ENCODE measurements around the gene KLHL35. TPM values are rescaled to one million over a fixed set of nuclear protein-coding genes. Genes with fewer than 3 reads are reported as not detected.

The KLHL35 gene
- total and polyA plus RNA-seq, 2 of the 4 experiments (the other 2 are of a cell fraction) = 1.6 to 3.3 TPM

DNA sequence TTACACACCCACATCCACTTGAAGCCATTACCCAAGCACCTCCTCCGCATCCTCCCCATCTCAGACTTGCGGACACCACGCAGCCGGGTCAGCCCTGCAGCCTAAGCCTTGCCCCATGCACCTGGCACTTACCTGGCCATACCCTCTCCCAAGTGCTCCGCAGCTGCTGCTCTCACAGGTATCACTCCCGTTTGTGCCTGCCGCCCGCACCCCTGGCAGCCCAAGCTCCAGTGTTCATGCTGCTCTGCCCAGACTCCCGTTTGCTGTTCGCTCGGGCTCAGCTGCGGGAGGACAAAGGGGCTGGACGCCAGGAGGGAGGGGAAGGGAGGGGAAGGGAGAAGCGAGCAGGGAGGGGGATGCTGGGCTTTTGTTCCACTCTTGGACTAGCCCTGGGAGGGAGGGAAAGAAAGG lies at the start of gene KLHL35 (continued):
- TF ChIP-seq RAD21 (IDR thresholded peaks at IDR 0.05; ENCODE audit: low read length) = no peak
- no peak for TF ChIP-seq NFE2L2 (IDR thresholded peaks at IDR 0.05; ENCODE audit: low read depth, low read length)
- no peak for TF ChIP-seq MAFK (IDR thresholded peaks at IDR 0.05; ENCODE audit: low read depth, low read length)
- TF ChIP-seq BHLHE40 (IDR thresholded peaks at IDR 0.05; ENCODE audit: low read depth, low read length) = no peak

DNA sequence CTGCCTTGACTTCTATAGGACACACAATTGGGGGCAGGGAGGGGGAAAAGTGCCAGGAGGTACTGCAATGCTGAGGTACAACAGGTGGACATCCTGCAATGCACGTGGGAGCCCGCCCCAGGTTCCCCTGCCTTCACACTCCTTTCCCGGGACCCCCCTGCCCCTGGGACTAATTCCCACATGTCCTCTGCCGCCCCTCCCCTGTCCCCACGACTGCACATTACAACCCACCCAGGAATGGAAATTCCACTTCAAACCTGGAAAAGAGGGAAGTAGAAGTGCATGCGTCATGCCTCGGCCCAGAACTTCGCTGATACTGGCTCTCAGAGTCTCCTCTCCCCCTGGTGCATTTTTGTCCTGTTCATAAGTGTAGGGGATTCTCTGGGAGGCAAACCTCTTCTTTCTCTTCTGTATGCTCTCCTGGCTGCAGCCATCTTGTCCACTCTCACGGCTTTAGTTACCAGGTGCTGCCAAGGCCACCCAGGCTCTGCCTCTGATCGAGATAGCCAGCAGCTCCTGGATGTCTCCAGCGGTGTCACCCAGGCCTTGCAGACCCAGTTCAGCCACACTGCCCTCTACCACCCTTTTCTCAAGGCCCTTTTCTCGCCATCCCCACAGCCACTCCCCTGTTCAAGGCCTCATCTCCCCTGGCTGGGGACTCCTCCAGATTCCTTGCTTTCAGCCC lies 49.1 kb upstream of the KLHL35 start:
- in situ Hi-C loops (cut with MboI; ENCODE audit: low sequenced_read_pairs) (no loop called here), dilution Hi-C loops (cut with HindIII; ENCODE audit: low sequenced_read_pairs, unreplicated experiment) (no loop called here), intact Hi-C loops (cut with micrococcal nuclease) (no loop called here)
- no peaks in the 10 kb centered on the region for H3K36me3 ChIP-seq (ENCODE audit: control insufficient read depth, insufficient read depth, low read length)
- H3K4me2 ChIP-seq (ENCODE audit: low read depth, low read length) = no peak overlapping the region
- no peak overlapping the region for H2AFZ ChIP-seq (replicated peaks; ENCODE audit: low read length, poor library complexity)
- no peak overlapping the region for H3K14ac ChIP-seq (replicated peaks; ENCODE audit: low read depth, low read length)
- no TSS peak for BruUV-seq (replicated peaks)
- H4K8ac ChIP-seq (ENCODE audit: low read depth in 2 of 2, low read length in 2 of 2) = no peak overlapping the region
- H4K20me1 ChIP-seq (ENCODE audit: insufficient read depth, low read length) = no peaks in the 10 kb centered on the region
- no peaks in the 10 kb centered on the region; the same call in 1 of the 2 replicates for H3K27me3 ChIP-seq (ENCODE audit: control insufficient read depth, insufficient read depth, low read length)
- H3K27ac ChIP-seq (ENCODE audit: insufficient read depth, low read length) = no peak overlapping the region
- no peak overlapping the region for H4K5ac ChIP-seq (ENCODE audit: low read depth, low read length)
- no peaks in the 10 kb centered on the region for H3K79me1 ChIP-seq (ENCODE audit: low read depth in 1 of 2, low read length in 2 of 2)
- no peak for ATAC-seq (ENCODE audit: low read depth)
- H3K18ac ChIP-seq (ENCODE audit: low read depth, low read length) = no peak overlapping the region
- no peak overlapping the region for H2AK9ac ChIP-seq (replicated peaks; ENCODE audit: low read depth, low read length, poor library complexity)
- H3K4ac ChIP-seq (ENCODE audit: low read depth, low read length) = no peak overlapping the region
- CTCF ChIA-PET = no interaction called here
- H3K9ac ChIP-seq (ENCODE audit: low read depth, low read length) = no peak overlapping the region
- no peak overlapping the region for H2BK15ac ChIP-seq (ENCODE audit: low read depth, low read length)
- no peak overlapping the region for H3K23ac ChIP-seq (ENCODE audit: low read depth, low read length)
- WGBS, 2 experiments (ENCODE audit: extremely low coverage in 2 of 2, insufficient read length in 1 of 2) = 76% methylated on average over 4 of the region's 12 CpGs; no CpG with 5 or more reads in 1 of the 2 experiments
- no peak overlapping the region for H2BK120ac ChIP-seq (ENCODE audit: low read depth, low read length)
- H2AK5ac ChIP-seq (ENCODE audit: low read depth, low read length) = no peak overlapping the region
- H3K4me1 ChIP-seq (ENCODE audit: control insufficient read depth, insufficient read depth, low read length) = peaks cover under 1% of the 10 kb centered on the region; the same call in 1 of the 2 replicates
- POLR2A ChIA-PET (ENCODE audit: unreplicated experiment) = no interaction called here
- H2BK20ac ChIP-seq (ENCODE audit: low read depth, low read length) = no peak overlapping the region
- DNase-seq = no peak
- H3K56ac ChIP-seq (ENCODE audit: extremely low read depth, insufficient read depth, low read length) = no peak overlapping the region
- no peak overlapping the region for H4K91ac ChIP-seq (ENCODE audit: insufficient read depth, low read depth, low read length)
- no peaks in the 10 kb centered on the region for H3K9me3 ChIP-seq (ENCODE audit: control insufficient read depth, insufficient read depth, low read length)
- H2BK5ac ChIP-seq (ENCODE audit: low read depth, low read length, poor library complexity, severe bottlenecking) = no peak overlapping the region
- H3K4me3 ChIP-seq (ENCODE audit: insufficient read depth, low read depth, low read length) = no peak overlapping the region
- TF ChIP-seq SMC3 (IDR thresholded peaks at IDR 0.05; ENCODE audit: low read depth, low read length) = no peak
- TF ChIP-seq, protein P1, sequence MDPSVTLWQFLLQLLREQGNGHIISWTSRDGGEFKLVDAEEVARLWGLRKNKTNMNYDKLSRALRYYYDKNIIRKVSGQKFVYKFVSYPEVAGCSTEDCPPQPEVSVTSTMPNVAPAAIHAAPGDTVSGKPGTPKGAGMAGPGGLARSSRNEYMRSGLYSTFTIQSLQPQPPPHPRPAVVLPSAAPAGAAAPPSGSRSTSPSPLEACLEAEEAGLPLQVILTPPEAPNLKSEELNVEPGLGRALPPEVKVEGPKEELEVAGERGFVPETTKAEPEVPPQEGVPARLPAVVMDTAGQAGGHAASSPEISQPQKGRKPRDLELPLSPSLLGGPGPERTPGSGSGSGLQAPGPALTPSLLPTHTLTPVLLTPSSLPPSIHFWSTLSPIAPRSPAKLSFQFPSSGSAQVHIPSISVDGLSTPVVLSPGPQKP (IDR thresholded peaks at IDR 0.05; ENCODE audit: borderline replicate concordance, low read depth, low read length) = no peak
- TF ChIP-seq, protein P2, sequence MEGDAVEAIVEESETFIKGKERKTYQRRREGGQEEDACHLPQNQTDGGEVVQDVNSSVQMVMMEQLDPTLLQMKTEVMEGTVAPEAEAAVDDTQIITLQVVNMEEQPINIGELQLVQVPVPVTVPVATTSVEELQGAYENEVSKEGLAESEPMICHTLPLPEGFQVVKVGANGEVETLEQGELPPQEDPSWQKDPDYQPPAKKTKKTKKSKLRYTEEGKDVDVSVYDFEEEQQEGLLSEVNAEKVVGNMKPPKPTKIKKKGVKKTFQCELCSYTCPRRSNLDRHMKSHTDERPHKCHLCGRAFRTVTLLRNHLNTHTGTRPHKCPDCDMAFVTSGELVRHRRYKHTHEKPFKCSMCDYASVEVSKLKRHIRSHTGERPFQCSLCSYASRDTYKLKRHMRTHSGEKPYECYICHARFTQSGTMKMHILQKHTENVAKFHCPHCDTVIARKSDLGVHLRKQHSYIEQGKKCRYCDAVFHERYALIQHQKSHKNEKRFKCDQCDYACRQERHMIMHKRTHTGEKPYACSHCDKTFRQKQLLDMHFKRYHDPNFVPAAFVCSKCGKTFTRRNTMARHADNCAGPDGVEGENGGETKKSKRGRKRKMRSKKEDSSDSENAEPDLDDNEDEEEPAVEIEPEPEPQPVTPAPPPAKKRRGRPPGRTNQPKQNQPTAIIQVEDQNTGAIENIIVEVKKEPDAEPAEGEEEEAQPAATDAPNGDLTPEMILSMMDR (conservative IDR thresholded peaks at IDR 0.05; ENCODE audit: low read depth, low read length) = no peak
- no peak for TF ChIP-seq MAFK (IDR thresholded peaks at IDR 0.05; ENCODE audit: low read depth, low read length)
- TF ChIP-seq RAD21 (IDR thresholded peaks at IDR 0.05; ENCODE audit: low read length) = no peak
- no peak for TF ChIP-seq MAZ (IDR thresholded peaks at IDR 0.05; ENCODE audit: borderline replicate concordance, low read depth, low read length)
- TF ChIP-seq CEBPB (IDR thresholded peaks at IDR 0.05; ENCODE audit: low read depth, low read length) = no peak
- no peak for TF ChIP-seq POLR2A (IDR thresholded peaks at IDR 0.05; ENCODE audit: low read depth, low read length)
- TF ChIP-seq MXI1 (IDR thresholded peaks at IDR 0.05; ENCODE audit: borderline replicate concordance, low read depth, low read length) = no peak
- TF ChIP-seq CHD1 (IDR thresholded peaks at IDR 0.05; ENCODE audit: low read depth, low read length) = no peak
- H3K9me1 ChIP-seq (ENCODE audit: insufficient read depth, low read length) = peaks cover 2% of the 10 kb centered on the region; the same call in 1 of the 2 replicates

Measured in IMR-90 (cell line).